ENCODE measurements around the gene MICAL2.

MICAL2 gene

DNA sequence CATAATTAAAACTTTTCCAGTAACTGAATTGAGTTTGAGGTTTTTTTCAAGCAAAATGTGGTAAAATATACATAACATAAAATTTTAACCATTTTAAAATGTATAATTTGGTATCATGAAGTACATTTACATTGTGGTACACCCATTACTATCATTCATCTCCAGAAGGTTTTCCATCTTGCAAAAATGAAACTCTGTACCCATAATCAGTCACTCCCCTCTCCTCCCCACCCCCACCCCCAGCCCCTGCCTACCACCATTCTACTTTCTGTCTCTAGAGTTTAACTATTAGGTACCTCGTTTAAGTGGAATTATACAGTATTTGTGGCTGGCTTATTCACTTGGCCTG lies 63.7 kb downstream of the MICAL2 start:
- no peak for DNase-seq

DNA sequence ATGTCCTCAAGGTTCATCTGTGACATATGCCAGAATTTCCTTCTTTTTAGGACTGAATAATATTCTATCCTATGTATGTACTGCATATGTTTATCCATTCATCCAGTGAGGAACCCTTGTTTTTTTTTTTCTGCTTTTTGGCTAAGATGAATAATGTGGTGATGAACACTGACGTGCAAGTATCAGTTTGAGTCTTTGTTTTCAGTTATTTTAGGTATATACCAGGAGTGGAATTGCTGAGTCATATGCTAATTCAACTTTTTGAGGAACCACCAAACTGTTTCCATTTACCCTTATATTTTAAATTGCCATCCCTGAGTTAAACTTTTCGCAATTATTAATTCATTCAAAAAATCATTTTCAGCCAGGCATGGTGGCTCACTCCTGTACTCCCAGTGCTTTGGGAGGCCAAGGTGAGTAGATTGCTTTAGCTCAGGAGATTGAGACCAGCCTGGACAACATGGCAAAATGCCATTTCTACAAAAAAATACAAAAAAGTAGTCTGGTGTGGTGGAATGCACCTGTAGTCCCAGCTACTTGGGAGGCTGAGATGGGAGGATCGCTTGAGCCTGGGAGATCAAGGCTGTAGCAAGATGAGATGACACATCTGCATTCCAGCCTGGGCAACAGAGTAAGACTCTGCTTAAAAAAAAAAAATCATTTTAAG lies 64.2 kb downstream of the MICAL2 start:
- no peak for DNase-seq

DNA sequence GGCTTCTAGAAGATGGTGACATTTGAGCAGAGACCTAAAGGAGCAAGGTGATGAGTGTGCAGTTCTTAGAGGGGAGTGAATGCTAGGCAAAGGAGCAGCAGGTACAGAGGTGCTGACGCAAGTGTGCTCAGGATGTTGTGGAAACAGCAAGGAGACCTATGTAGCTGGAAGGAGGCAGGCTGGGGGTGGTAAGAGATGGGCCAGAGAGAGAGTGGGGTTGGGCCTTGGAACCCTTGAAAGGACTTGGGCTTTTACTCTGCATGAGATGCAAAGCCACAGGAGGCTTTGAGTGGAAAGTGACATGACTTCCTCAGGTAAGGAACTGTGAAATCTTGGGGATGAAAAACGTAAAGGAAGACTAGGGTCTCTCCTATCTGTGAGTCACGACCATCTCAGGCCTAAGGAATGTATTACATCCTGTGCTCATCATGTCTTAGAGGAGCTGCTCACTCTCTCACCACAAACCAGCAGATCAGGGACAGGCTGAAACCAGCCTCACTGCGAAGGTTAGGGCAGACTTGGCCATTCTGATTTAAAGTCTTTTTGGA lies 65.4 kb downstream of the MICAL2 start:
- no peak for DNase-seq

DNA sequence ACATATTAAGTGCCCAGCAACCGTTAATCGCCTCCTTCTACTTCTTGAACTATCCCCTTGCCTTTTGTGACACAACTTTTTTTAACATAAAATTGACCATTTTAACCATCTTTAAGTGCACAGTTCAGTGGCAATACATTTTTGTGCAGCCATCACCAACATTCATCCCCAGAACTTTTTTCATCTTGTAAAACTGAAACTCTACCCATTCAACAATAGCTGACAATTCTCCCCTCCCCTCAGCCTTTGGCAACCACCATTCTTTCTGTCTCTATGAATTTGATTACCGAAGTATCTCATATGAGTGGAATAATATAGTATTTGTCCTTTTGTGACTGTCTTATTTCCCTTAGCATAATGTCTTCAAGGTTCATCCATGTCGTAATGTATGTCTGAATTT lies 66.0 kb downstream of the MICAL2 start:
- DNase-seq = no peak

DNA sequence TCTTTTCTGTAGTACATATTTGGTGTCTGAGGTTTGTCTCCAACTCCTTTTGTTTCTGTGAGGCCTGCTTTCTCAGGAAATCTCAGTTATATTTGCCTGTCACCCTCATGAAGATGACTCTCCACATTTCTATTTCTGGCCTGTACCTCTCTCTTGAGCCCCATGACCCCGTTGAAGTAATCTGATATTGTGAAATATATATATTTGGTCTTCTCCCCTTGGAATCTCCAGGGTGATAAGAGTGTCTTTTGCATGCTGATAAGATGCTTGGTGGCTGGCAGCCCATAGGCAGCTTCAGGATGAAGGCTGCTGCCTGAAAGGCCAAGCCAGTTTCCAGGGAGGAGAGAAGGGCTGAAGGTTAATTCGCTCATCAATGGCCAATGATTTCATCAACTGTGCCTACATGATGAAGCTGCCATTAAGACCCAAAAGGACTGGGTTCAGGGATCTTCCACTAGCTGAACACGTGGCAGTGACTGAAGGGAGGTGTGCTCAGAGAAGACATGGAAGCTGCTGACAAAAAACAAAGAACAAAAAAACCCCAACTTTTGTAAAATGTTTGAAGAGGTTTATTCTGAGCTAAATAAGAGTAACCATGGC lies 67.4 kb downstream of the MICAL2 start:
- DNase-seq = no peak

DNA sequence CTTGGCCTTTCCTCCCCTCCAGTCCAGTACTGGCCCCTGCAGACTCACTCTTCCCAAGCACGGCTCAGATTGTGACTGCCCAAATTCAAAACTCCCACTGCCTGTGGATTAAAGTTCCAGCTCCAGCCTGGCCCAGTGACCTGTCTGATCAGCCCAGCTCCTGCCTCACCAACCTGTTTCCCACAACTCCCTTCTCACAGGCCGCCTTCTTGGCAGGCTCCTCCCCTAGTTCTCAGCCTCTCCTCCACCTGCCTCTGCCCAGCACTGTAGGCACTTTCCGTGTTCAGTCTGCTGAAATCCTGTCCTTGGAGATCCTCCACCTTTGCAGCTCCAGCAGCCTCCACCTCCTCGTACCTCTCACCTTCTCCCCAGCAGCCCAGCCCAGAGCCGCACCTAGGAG lies 68.6 kb downstream of the MICAL2 start:
- DNase-seq = no peak

DNA sequence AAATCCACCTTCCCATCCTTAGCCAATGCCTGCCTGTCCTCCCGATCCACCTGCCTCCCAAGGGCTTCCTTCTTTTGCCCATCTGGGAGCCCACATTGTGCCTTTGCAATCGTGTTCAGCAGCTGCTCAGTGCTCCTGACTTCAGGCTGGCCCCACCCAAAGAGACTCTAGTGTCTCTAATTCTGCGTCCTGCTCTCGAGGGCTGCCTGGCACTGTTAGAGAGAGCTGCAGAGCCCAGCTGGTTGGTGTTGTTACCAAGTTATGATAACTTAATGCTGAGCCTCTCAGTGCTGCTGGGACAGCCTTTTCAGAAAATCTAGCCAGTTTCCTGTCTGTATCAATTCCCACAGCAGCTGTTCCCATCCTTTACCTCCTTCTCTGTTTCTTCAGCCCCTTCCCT lies 69.1 kb downstream of the MICAL2 start:
- no peak for DNase-seq

DNA sequence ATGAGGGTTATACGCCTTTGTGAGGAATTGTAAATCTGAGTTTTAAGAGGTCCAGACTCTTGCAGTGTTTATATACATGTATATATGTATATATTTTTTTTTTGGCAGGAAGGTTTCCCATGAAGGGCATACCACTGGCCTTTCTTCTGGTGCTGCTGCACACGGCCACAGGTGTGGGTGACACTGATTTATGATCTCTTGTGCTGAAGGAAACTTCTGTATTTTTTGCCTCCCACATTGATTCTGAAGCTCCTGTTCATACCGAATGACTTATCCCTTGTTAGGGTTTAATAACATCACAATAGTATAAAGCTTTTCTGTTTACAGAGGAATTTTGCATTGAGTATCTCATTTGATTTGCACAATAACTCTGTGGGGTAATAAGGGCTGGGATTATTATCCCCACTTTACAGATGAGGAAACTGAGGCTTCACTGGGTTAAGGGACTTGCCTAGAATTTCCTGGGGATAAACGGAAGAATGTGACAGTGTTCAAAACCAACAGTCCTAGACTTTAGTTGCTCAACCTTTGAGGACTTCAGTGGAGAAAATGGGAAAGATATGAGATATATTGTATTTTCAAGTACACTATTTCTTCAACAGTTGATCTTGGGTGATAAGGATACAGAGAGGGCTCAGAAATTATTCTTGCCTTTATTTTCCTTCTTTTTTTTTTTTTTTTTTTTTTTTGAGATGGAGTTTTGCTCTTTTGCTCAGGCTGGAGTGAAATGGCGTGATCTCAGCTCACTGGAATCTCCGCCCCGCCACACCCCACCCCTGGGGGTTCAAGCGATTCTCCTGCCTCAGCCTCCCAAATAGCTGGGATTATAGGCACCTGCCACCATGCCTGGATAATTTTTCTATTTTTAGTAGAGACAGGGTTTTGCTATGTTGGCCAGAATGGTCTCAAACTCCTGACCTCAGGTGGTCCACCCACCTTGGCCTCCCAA lies 70.1 kb downstream of the MICAL2 start:
- no peak for DNase-seq

DNA sequence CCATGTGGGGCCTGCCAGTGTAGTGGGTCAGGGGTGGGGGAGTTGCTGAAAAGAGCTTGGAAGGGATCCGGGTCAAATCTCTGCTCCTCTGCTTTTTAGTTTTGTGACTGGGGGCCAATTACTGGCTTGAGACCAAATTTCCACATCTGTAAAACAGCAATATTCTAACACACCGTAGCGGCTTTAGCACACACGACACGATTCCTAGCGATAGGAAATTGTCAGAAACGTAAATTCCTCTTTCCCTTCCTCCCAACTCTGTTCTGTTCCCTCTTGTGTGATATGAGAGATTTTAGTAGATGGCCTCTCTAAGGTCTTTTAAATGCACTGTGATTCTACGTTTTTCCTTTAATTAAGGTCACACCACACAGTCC lies 71.9 kb downstream of the MICAL2 start:
- DNase-seq = no peak

DNA sequence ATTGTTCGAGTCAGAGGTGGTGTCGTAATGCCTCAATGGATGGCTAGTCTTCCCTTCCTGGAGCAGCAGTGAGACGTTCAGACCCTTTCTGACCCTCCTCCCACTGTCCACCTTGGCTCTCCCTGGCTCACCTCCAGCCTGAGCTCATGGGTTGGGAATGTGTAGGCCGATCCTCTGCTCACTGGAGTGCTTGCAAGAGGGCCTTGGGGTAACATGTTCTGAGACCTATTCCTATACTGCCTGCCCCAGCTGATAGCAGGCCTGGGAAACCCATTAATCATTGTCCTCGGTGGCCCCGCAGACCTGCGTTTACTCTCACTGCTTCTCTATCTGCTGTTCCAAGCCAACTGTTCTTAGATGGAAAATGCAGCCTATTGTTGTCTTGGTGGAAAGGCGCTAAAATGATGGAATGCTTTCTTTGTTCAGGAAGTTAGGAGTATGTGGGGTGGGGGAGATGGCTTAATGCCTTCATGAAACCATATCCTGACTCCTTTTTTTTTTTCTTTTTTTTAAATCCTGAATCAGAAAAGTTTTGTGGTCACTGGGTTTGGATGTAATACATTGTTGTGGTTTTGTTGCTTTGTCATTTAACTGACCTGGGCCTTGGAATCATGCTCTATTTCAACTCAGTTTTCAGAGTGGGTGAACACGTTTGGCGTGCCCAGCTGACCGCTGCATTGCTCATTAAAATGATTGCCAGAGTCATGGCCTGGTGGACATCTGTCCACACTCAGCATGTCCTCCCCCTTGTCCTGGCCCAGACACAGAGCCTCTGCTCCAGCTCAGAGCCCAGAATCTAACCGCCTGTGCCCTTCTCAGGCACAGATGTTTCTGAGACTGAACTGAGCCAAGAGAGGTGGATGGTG lies 72.5 kb downstream of the MICAL2 start:
- no peak for DNase-seq

DNA sequence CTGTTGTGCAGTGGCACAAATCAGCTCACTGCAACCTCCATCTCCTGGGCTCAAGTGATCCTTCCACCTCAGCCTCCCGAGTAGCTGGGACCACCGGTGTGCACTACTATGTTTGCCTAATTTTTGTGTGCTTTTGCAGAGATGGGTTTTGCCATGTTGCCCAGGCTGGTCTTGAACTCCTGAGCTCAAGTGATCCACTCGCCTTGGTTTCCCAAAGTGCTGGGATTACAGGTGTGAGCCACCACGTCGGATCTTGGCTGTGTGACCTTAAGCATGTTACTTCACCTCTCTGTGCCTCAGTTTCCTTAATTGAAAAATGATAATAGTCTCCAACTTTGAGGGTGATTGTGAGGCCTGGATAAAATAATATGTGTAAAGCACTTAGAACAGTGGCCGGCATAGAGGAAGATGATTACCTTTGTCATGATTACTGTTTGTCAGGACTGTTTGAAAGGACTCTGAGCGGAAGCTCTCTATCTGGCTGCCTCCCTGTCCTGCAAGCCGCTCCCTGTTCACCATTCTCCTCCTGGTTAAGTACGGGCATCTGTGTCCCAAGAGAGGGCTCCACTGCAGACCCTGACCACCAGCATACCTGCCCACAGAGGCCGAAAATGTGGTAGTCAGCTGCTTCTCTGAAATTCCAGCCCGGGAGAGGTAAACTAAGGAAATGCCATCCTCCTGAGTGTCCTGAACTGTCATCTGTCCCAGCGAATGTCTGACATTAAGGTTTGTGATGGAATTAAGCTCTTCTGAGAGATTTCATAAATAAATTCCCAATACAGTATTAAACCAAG lies 73.6 kb downstream of the MICAL2 start:
- DNase-seq = no peak

DNA sequence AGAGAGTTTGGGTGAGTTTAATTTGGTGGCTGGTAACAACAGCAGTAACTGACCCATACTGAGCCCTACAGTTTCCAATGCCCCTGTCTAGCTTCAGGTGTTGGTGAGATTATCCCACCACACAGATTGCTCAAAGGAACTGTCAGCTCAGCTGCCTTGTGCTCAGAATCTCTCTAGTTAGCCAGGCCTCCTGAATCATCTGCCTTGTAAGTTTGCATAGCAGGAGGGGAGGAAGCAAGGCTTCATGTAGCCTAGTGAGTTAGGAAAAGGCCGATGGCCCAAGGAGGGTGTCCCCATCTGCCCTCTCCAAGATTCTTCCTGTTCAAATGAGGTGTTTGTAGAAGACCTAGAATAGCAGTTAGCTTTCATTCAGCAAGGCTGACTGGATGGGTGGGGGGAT lies 74.3 kb downstream of the MICAL2 start:
- DNase-seq = no peak

DNA sequence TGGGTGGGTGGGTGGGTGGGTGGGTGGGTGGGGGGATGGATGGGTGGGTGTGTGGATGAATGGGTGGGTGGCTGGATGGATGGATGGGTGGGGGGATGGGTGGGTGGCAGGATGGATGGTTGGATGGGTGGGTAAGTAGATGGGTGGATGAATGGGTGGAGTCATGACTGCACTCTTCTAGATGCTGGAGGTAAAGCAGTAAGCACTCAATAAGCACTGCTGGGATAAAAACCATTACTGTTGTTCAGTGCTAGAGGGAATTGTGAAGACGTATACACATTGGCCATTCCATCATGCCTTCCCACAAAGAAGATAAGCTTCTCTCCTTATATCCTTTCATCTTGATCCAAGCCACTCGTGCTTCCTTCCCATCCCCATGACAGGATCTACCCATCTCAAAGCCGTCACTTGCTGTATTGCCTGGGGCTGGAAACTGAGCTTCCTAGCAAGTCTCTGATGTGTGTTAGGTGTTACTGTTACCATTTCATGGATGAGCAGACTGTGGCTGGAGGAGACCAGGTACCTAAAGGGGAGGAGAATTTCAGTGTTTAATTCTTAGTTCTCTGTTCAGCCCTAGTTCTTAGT lies 74.8 kb downstream of the MICAL2 start:
- DNase-seq = no peak

DNA sequence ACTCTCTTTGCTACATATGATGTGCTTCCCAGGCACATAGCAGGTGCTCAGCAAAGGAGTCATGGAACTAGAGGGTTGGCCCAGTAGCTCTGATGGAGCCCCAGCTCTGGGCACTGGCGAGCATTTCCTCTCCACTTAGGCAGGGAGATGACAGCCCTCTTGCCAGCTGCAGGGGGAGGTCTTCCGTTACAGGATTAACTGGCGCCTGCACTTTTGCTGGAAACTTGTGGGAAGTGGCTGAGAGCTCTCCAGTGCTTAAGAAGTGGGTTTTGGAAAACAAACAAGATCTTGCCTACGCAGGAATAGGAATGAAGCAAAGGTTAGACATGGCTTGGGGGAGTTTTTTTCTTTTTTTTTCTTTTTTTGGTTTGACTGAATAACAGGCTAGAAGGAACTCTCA lies 75.5 kb downstream of the MICAL2 start:
- no peak for DNase-seq

DNA sequence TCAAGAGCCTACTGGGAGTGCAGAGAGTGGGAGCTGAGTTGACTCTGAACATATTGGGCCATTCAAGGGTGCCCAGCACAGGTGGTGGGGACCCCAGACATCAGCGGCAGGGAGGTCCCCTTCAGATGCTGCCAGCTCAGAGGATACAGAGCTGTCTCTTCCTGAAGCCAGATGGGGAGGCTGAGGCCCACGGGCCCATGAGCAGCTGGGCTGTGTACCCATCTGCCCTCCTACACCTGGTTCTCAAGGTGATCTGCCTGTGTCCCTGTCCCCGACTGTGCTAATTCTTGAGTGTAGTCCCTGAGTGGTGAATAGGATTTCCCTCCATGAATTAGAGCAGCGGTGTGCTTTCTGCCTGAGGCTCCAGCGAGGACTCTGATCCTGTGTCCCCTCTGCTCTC lies 76.3 kb downstream of the MICAL2 start:
- DNase-seq = no peak

DNA sequence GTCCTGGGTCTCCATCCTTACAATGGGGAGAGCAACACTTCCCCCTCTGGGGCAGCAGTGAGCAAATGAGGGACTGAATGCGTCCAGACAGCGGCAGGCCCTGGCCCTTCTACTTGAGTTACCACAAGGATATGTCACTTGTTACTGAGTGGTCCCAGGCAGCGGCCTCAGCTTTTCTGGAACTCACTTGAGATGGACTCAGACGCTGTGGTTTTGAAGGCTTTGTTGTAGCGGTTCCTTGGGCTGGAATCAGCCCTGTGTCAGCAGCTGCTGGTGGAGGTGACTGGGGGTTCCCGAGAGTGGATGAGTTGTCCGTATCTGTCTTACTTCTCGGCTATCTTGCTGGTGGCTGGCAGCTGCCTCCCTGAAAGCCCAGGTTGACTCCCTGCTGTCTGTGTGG lies 77.0 kb downstream of the MICAL2 start:
- no peak for DNase-seq

DNA sequence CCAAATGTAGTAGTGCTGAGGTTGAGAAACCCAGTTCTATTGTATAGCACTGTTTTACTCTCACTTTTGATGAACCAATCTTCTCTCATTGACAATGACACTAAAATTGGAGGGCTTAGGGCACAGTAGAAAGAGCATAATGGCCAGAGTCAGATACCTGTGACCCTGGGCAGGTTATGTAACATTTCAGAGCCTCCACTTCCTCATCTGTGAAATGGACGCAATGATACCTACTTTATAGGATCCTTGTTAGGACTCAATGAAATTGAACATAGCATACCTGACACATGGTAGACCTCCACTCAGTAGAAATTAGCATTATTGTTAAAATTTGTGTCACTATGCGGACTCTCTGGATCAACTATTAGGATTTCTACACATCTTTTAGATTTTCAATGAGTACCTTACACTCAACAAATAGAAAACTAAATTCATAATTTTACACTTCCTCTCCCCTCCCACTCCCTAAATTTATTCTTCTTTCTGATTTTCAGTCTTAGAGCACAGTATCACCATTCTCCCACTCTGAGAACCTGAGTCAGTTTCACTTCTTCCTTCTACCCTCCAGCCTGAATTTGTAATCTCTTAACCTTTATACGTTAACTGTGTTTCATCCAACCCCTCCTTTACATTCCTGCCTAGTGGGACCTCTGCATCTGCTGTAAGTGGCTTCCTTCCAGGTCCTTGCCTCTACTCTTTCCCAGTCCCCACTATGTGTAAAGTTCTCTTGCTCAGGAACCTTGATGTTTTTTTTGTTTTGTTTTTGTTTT lies 78.3 kb downstream of the MICAL2 start:
- no peak for DNase-seq

DNA sequence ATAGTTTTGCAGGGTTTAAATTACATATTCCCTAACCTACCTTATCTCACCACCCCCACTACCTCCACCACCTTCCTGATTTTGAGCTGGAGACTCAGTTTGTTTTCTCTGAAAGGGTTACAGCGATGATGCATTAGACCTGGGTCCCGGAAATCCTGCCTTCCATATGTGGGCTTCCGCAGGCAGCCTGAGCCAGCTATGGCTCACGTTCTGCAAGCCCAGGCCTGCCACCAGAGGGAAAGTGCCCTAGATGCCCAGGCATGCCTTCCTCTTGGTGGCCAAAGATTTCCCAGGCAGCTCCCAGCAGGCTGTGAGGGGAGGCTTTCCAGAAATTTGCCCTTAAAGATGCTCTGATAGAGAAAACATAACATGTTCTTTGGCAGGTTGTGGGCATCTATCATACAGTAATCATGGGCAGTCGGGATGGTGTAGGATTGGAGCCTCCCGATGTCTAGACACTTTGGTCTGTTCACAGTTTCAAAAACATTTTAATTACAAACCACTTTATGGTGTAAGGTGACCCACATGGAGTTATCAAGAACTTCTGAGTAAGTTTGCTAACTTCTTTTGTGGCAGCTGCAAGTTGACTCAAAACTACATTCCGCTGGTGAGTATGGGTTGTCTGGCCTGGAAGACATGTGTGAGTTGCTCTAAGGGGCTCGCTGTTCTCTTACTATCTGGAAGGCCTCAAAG lies 79.3 kb downstream of the MICAL2 start:
- DNase-seq = no peak

DNA sequence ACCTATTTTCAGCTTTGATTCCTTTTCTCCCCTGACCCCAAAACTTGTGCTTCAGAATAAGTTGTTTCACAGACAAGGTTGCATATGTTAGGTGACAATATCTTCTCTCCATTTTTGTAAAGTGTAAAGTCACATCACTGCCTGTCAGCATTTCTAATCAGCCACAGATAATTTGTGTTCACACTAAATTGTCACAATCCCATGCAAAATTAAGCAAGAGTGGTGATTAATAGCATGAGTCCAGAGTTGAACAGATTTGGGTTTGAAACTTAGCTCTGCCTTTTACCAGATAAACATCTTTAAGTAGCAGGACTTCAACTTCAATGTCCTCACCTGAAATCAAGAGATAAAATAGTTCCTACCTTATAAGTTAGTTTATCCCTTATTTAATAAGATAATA lies 80.1 kb downstream of the MICAL2 start:
- DNase-seq = no peak

All from activated gamma-delta T cell (primary cell).